GM18909 (cell line): Measurements from ENCODE around the gene AOPEP.

ENCODE experiments used
- ATAC-seq: cut with Tn5 transposase; IDR thresholded peaks from one replicate; pipeline ENCODE4 v1.9.1; 2021; ENCODE audit warnings: mild to moderate bottlenecking; ENCODE audit not compliant: unreplicated experiment, poor library complexity

Gene AOPEP

DNA sequence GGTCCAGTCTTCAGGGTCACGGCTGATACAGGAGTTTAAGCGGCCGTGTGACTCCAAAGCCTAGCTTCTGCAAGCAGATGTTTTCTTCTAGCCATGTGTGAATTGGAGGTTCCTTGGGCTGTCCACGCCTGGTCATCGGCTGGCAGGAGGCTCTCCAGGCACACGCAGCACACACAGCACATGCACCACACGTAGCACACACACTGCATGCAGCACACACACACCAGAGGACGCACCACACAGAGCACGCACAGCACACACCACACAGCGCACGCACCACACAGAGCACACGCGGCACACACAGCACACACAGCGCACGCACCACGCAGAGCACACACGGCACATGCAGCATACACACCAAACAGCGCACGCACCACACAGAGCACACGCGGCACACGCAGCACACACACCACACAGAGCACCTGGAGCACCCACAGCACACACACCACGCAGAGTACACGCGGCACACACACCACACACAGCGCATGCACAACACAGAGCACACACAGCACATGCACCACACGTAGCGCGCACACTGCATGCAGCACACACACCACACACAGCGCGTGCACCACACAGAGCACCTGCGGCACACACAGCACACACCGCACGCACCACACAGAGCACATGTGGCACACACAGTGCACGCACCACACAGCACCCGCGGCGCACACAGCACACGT lies 356.7 kb downstream of the AOPEP start:
- ATAC-seq, result no peak

DNA sequence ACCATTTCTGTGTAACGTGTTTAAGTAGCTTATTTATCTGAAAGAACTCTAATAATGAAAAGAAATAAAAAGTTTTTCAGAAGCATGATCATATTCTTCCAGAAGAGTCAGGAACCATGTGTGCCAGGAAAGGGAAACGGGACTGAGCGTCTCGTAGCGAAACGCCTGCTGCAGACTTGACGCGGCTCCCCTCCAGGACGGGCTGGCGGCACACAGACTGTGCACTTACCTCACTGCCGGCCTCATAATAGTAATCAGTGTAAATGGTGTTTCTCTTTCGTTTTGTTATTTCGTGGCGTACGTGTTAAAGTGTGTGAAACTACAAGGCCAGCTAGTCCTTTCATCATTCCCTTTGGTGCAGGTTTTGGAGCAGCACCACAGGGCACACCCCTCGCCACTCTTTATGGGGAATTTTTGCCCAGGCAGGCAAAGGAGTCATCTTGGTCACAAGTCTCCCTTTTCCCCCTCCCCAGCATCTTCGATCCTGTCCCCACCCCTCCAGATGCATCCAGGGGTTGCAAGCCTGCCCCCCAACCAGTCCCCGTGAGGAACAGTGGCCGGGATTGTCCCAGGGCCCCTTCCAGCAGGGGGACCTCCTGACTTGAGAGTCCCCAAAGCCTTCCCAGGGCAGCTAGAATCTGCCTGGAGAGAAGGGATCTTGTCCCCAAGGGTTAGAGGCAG lies 357.9 kb downstream of the AOPEP start:
- ATAC-seq, result no peak

DNA sequence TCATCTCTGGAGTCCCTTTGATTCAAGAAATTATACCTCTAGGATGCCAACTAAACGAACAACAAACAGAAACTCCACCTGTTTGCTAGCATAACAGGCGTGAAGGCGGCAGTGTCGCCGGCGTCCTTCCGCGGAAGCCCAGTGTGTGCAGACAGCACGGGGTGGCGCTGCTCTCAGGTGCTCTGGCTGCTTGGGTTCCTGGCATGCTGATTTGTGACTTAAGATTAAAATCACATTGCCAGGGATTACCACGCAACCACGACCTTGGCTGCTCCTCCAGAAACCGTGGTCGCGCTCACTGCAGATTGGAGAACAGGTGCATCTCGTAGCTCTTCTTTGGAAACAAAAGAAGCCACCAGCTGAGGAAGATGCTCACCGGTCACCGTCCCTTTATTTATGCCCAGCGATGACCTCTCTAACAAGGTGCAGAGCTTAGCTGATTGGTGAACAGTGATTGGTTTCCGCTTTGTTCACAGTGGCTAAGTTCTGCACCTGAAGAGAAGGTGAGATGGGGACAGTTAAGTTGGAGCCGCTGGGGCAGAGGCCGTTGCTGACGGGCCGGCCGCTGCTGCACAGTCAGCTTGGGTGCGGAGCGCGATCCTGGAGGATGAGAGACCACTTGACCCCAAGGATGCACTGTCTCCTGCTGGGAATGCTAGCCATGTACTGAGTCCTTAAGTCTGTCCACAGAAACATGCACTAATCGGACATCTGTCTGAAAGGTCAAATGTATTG lies 358.7 kb downstream of the AOPEP start:
- ATAC-seq, result no peak

DNA sequence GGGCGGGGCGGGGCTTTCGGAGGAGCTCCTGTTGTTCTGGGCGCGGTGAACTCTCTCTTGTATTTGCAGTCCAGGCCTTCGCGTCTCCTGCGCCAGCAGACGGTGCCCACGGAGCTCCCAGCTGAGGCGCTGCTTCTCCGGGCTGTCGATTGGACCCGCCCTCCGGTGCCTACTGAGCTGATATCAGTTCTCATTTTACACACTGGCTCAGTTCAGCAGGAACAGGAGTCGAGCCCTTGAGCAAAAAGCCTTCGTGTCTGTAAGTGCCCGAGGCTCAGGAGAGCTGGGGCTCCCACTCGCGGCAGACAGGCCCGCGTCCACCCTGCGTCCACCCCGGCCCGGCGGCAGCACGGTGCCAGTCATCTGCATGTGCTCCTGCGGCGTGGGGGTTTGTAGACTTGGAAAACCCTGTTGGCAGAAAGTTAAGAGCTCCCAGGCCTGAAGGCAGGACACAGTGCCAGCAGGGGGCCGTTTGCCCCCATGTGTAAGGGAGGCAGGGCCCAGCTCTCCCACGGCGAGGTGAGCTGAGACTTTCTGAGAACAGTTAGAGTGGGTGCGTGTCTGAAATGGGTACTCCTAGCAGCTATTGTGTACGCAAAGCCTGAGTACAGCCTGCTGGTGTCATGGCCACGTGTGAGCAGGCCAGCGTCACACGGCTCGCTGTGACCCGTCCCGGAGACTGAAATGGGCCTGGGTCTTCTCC lies 359.5 kb downstream of the AOPEP start:
- ATAC-seq, result no peak

DNA sequence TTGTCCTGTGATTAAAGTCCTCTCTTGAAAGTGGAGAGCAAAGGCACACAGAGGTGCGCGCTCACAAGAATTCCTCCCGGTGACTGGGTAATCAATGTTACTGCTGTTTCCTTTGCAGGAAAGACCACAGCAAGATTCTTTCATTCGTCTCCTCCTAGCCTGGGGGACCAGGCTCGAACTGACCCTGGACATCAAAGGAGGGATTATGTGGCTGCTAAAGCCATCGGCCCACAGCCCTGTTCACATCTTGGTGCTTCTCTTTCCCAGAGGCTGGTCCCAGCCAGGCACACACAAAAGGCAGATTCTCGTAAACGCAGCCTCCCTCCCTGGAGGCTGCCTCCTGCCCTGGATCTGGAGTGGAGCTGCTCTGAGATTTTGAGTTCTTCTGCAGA lies 360.1 kb downstream of the AOPEP start:
- ATAC-seq, result no peak

DNA sequence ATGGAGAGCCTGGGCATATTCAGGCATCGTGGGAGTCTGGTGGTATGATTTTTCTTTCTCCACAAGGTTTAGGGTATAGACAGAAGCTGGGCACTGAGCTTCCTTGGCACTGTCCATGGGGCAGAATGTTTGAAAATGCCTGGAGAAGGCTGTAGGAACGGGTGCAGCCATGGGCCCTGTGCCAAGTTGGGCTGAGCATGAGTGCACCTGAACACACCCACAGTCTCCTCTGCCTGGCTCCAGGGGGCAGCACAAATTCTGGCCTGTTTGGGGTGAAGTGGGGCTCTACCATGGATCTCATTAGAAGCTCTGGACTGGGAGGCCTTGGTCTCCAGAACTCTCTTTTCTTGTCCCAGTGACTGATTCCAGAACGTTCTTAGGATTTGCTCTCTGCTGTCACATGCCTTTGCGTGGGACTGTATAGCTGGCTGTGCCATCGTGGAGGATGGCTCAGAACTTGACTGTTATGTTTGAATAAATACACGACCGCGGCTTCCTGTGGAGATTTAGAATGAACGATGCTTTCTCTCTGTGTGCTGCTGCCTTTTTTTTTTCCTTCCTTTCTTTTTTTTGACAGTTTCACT lies 361.3 kb downstream of the AOPEP start:
- ATAC-seq, result no peak

DNA sequence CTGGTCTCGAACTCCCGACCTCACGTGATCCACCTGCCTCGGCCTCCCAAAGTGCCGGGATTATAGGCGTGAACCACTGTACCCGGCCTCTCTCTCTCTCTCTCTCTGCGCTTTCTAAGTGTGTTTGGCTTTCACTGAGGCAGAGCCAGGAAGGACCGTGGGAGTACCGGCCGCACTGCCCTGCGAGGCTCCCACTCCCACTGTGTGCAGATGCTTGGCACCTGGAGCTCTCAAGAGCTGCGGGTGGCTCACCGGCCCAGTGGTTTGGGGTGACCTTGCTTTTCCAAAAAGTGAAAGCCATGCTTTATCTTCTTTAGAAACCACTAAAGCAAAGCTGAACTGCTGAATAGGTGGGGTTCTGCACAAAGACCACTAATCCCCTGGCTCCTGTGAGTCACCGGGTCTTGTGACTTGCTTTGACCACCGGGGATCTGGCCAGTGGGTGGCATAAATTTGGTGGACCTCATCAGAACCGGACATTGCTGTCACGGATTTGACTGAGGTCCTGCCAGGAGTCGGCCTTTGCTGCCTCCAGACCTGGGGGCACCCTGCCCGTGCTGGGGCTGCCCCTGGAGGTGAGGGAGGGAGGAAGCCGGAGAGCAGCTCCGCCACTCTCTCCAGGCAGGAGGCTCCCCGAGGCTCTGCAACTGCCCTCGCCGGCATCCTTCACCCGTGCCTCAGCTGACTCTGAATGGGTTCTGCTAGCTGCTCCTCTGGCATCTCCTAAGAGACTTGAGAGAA lies 362.1 kb downstream of the AOPEP start:
- ATAC-seq, result no peak

DNA sequence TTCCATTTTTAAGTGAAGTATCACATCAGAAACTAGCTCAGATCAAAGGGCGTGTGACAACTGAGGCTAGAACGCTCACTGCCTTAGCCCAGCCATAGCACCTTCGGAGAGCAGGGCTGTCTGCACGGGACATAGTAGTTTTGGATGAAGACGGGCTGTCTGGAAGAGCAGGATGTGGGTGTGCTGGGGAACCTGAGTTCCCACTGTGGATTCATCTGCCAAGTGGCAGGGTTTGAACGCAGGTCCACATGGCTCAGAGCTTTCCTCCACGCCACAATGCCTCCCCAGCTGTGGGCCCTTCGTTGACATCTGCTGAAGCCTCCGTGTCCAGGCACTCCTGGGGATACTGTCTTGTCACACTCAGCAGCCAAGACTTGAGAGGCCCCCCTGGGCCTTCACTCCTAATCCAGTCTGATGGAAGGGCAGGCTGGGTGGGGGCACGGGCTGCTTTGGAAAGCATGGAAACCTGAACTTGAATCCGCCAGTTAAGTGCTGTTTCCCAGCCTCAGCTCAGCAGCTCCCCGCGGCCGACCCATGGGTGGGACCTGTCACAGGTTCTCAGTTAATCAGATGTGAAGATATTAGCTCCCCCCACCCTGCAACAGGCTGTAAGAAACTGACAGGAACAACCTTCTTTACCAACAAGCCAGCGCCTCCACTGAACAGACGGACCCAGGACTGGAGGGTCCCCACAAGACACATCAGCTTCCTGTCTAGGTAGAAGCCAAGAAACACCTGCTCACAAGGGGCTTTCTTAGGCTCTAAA lies 362.9 kb downstream of the AOPEP start:
- no peak for ATAC-seq

DNA sequence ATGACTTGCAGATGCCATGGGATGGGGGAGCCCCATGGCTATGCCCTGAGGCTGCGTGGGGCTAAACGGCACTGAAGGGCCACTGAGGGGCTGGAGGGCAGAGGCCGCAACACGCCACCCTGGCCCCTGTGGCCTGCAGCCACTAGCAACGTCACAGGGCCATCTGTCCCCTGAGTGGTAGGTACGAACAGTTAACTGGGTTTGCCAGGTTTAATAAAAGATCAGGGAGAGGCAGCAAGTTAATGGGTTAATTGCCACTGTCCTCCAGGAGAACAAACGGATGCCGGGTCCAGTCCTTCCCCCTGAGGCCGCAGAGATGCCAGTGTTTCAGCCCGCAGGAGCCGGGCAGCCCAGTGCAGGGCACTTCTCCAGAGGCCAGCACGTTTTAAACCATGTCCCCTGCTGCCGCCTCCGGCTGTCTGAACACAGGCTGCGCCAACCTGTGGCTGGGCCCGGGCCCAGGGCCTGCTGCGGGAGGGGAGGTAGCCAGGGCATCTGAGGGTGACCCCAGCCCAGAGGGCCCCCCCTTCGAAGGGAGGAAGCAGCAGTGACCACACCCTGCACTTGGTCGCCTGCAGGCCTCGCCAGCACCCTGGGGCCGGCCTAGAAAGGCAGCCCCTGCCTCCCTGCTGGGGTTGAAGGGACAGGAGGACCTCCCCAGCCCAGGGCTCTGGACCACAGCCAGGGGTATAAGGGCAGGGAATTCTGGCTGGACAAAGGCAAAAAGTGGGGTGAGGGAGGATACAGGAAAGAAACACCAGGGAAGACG lies 363.7 kb downstream of the AOPEP start:
- ATAC-seq, result no peak

DNA sequence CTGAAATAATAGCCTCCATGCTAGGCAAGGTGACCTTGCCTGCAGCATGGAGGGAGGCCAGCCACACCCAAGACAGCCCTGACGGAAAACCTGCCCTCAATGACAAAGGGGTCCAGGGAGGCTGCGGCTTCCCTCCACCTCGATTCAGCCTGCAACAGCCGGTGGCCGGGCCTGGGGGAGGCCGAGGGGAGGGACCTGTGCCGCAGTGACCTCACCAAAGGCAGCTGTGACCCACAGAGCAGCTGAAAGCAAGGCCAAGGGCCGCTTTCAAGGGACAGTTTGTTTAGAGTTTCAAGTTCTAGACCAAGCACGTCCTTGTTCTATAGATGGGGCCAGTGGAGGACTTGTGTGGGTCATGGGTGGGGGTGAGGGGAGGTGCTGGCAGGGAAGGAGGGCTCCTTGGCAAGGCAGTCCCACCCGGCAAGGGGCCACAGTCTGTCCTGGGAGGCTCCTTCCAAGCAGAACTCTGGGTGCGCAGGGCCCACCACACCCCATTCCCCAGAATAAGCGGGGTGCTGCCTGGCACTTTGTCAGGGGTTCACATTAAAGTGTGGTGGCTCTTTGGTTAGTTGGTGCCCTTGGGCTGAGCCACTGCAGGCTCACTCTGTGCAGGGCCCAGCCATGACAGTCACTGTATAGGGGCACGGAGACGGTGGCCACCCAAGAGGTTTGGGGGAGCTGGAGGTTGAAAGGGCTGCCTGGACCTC lies 364.5 kb downstream of the AOPEP start:
- no peak for ATAC-seq

DNA sequence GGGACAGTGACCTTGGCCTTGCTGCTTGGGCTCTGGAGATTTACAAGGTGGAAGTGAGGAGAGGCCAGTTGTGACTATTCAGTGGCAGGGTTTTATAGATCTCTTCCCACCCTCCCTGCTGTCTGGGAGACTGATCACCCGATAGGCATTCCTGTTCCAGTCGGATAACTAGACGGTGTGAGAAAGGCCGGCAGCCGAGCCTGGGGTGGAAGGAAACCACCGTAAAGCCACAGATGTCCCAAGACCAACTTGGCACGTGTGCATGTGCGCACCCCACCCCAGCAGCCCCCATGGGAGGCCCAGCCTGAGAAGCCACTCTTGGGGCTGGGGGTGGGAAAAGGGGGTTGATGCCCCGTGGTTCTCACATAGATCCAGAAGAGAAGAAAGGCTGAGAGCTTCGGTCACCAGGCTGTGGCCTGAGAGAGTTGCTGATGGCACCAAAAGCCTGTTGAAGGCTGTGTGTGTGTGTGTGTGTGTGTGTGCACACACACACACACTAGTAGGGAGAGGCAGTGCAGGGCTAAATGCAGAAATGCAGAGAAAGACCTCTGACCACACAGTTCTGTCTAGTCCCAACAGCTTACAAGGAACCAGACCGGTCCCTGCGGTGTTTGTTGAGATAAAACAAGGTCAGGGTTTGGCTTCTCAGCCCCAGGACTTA lies 365.2 kb downstream of the AOPEP start:
- no peak for ATAC-seq

DNA sequence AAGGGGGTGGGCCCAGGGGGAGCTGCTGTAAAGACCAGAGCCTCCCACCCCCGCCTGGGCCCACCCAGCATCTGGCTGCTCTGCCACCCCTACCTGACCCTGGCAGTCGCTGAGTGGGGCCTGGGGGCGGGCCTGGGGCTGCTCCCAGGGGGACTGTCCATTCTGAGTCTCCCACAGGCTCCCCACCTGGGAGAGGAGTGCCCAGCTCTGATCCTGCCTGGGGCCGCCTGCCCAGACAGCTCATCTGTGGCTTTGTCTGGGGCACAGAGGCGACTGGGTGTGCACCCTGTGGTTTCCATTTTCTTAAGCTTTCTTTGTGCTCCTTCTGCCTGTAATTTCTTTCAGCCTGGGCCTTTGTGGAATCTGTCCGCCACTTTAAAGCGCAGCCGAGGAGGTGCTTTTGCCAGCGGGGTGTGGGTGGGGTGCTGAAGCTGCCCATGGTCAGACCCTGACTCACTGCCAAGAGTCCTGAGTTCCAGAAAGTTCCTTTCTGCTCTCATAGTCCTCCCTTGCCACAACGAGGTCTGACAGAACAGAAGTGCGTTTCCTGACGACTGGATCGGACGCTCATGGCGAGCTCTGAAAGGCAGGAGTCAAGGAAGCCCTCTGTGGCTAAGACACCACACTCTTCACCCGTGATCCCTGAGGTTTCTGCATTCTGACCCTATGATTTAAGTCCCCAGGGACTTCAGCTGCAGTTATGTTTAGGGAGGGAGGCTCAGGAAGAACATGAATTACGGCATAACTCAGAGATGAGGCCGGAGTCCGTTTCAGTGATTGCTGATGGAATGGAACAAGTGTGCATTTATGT lies 366.0 kb downstream of the AOPEP start:
- no peak for ATAC-seq

DNA sequence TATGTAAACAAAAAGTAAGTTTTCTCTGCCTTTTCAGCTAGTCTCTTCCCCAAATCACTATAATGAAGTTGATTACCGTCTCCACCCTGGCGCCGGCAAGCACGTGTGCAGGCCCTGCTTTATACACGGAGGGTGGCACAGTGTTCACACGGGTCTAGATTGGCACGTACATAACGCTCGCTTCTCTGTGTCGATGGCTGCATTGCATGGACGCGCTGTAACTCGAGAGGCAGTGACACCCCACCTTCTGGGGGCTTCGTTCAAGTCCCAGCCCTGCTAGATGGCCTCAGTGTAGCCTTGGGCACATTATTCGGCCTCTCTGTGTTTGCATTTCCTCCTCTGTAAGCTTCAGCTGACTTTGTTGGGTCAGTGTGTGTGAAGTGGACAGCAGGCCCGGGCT lies 367.1 kb downstream of the AOPEP start:
- no peak for ATAC-seq

DNA sequence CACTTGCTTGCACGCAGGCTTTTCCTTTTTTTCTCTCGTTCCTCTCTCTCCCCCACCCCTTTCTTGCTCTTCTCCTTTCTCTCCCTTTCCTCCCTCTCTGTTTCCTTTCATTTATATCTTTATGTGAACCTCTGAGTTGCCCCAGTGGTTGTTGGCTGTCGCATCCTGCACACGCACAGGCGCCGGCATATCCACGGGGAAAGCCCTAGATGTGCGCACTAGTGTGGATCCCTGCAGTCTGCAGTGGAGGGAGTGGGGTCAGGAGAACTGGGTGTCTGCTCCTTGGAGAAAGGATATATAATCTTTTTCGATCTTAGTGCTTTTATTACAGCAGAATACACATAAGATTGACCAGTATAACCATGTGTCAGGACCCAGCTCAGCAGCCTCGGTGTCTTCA lies 367.5 kb downstream of the AOPEP start:
- no peak for ATAC-seq

DNA sequence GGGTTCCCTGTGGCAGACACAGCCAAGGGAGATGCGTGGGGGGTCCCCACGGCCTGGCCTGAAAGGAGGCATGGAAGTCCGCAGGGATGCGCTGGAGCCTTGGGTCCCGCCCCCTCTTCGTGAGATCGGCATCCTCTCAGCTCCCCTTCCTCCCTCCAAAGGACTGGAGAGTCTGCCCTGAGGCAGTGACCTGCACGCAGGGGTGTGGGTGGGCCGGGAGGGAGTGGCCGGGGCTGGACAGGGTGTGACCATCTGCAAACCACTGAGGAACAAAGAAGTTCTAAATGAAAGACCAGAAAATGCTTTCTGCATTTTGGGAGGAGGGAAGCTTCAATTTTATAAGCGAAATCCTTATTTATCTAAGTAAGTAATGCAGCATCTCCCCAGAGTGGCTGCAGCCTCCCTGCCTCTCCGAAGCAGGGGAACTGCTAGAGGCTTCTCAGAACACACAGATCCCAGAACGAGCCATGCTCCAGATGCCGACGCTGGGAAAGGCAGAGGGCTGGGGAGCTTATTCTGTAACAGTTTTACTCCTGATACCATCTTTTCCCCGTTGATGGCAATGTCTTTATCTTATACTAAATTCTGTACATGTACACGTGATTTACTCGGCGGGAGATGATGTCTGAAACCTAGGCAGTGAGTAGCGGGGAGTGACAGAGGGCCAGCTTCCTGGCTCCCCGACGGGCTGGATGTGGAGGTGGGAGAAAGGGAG lies 369.3 kb downstream of the AOPEP start:
- ATAC-seq, result no peak

DNA sequence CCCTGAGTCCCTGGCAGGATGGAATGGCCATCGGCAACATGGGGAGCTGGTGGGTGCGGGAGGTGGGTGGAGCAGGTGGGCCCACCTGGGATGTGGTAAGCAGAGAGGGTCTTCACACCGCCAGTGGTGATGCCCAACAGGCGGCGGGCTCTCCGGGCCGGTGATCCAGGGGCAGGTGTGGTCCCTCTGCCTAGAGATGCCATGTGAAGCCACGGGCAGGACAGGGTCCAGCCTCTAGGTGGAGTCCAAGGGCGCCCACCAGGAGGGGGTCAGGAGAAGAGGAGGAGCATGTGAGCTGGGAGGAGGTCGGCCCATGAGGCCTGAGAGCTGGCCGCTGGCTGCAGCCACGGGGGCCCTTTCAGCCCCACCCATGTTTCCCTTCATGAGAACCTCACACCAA lies 369.9 kb downstream of the AOPEP start:
- ATAC-seq, result no peak
